H9 (cell line): ENCODE measurements around the gene WWC1. TPM values are rescaled to one million over a fixed set of nuclear protein-coding genes. Genes with fewer than 3 reads are reported as not detected.

ENCODE experiments used
- DNase-seq: peaks from one replicate; pipeline ENCODE4 v3.0.0-alpha.2; 2017
- H2AFZ ChIP-seq: one replicate; pipeline ENCODE4 v1.6.1; 2013; ENCODE audit warnings: mild to moderate bottlenecking, low read length, control low read depth, moderate library complexity
- H2AK5ac ChIP-seq: 2 replicates; pipeline ENCODE4 v1.6.1; 2013; ENCODE audit warnings: low read length, control low read depth, mixed read lengths; ENCODE audit not compliant: insufficient read length
- H2BK120ac ChIP-seq: one replicate; pipeline ENCODE4 v1.6.1; 2013; ENCODE audit warnings: low read depth, mild to moderate bottlenecking, low read length, control low read depth, inconsistent platforms; ENCODE audit not compliant: poor library complexity, severe bottlenecking
- H2BK12ac ChIP-seq: 2 replicates; pipeline ENCODE4 v1.6.1; 2013; ENCODE audit warnings: low read length, control low read depth, mixed read lengths, low read depth; ENCODE audit not compliant: insufficient read length
- H2BK15ac ChIP-seq: 2 replicates; pipeline ENCODE4 v1.6.1; 2013; ENCODE audit warnings: low read depth, low read length, control low read depth
- H2BK20ac ChIP-seq: one replicate; pipeline ENCODE4 v1.6.1; 2013; ENCODE audit warnings: low read depth, mild to moderate bottlenecking, low read length, control low read depth, inconsistent platforms; ENCODE audit not compliant: poor library complexity, severe bottlenecking
- H2BK5ac ChIP-seq: 2 replicates; pipeline ENCODE4 v1.6.1; 2013; ENCODE audit warnings: low read length, control low read depth, mixed read lengths; ENCODE audit not compliant: insufficient read length
- H3K14ac ChIP-seq: 2 replicates; pipeline ENCODE4 v1.6.1; 2013; ENCODE audit warnings: low read length, control low read depth; ENCODE audit not compliant: insufficient read depth
- H3K18ac ChIP-seq: 2 replicates; pipeline ENCODE4 v1.6.1; 2013; ENCODE audit warnings: low read depth, mild to moderate bottlenecking, mixed read lengths, low read length, control low read depth; ENCODE audit not compliant: insufficient read length
- H3K23ac ChIP-seq: 2 replicates; pipeline ENCODE4 v1.6.1; 2013; ENCODE audit warnings: low read length, control low read depth, mixed read lengths, low read depth; ENCODE audit not compliant: insufficient read length
- H3K23me2 ChIP-seq: 2 replicates; pipeline ENCODE4 v1.6.1; 2013; ENCODE audit warnings: low read depth, mild to moderate bottlenecking, mixed read lengths, low read length, control low read depth; ENCODE audit not compliant: insufficient read length, poor library complexity, severe bottlenecking
- H3K27ac ChIP-seq: 2 replicates; pipeline ENCODE4 v1.5.1; 2013; ENCODE audit warnings: low read length, control low read depth, mixed read lengths, low read depth; ENCODE audit not compliant: insufficient read length
- H3K27me3 ChIP-seq: 2 replicates; pipeline ENCODE4 v1.6.1; 2013; ENCODE audit warnings: low read length, control low read depth, inconsistent platforms; ENCODE audit not compliant: insufficient read depth
- H3K4ac ChIP-seq: 2 replicates; pipeline ENCODE4 v1.6.1; 2013; ENCODE audit warnings: low read depth, mild to moderate bottlenecking, control low read depth, inconsistent platforms, low read length, moderate library complexity
- H3K4me1 ChIP-seq: 2 replicates; pipeline ENCODE4 v1.6.1; 2013; ENCODE audit warnings: low read length, control low read depth, inconsistent platforms; ENCODE audit not compliant: insufficient read depth
- H3K4me2 ChIP-seq: 2 replicates; pipeline ENCODE4 v1.6.1; 2013; ENCODE audit warnings: low read length, control low read depth, mixed read lengths; ENCODE audit not compliant: insufficient read length, insufficient read depth
- H3K56ac ChIP-seq: 2 replicates; pipeline ENCODE4 v1.6.1; 2013; ENCODE audit warnings: low read depth, mild to moderate bottlenecking, mixed read lengths, low read length, control low read depth; ENCODE audit not compliant: insufficient read length
- H3K79me1 ChIP-seq: 2 replicates; pipeline ENCODE4 v1.6.1; 2013; ENCODE audit warnings: low read depth, mild to moderate bottlenecking, moderate library complexity, low read length, control low read depth, inconsistent platforms; ENCODE audit not compliant: insufficient read depth, poor library complexity, severe bottlenecking
- H3K79me2 ChIP-seq: 2 replicates; pipeline ENCODE4 v1.6.1; 2013; ENCODE audit warnings: low read length, control low read depth, inconsistent platforms; ENCODE audit not compliant: insufficient read depth
- H3K9ac ChIP-seq: 2 replicates; pipeline ENCODE4 v1.6.1; 2013; ENCODE audit warnings: low read length, control low read depth, mixed read lengths; ENCODE audit not compliant: insufficient read length; ENCODE audit errors: extremely low read depth
- H3K9me3 ChIP-seq: one replicate; pipeline ENCODE4 v1.6.1; 2013; ENCODE audit warnings: low read depth, low read length, inconsistent platforms; ENCODE audit not compliant: control insufficient read depth
- H3T11ph ChIP-seq: one replicate; pipeline ENCODE4 v1.6.1; 2013; ENCODE audit warnings: mild to moderate bottlenecking, low read length, control low read depth, inconsistent platforms
- H4K20me1 ChIP-seq: one replicate; pipeline ENCODE4 v1.6.1; 2013; ENCODE audit not compliant: control insufficient read depth, insufficient read length, insufficient read depth
- H4K5ac ChIP-seq: 2 replicates; pipeline ENCODE4 v1.6.1; 2013; ENCODE audit warnings: low read depth, mild to moderate bottlenecking, mixed read lengths, low read length, control low read depth; ENCODE audit not compliant: insufficient read length
- H4K8ac ChIP-seq: replicated peaks from 2 replicates; pipeline ENCODE4 v1.6.1; 2013; ENCODE audit warnings: low read length, control low read depth, mixed read lengths, low read depth; ENCODE audit not compliant: insufficient read length
- H4K91ac ChIP-seq: 2 replicates; pipeline ENCODE4 v1.6.1; 2013; ENCODE audit warnings: low read depth, mild to moderate bottlenecking, moderate library complexity, mixed read lengths, low read length, control low read depth; ENCODE audit not compliant: insufficient read length
- H3K27ac Mint-ChIP-seq, 3 experiments: 2 replicates in 2 of 3; 3 replicates in 1 of 3; pipeline ENCODE4 v1.8.0; 2020 to 2021; ENCODE audit warnings: mixed read lengths in 3 of 3, mild to moderate bottlenecking in 1 of 3, moderate library complexity in 1 of 3
- H3K27me3 Mint-ChIP-seq: 2 replicates; pipeline ENCODE4 v1.8.0; 2021; ENCODE audit warnings: low read depth, mild to moderate bottlenecking, moderate library complexity, mixed read lengths
- H3K36me3 Mint-ChIP-seq, 3 experiments: 2 replicates in 2 of 3; 3 replicates in 1 of 3; pipeline ENCODE4 v1.8.0; 2020 to 2021; ENCODE audit warnings: low read depth in 3 of 3, mixed read lengths in 3 of 3; ENCODE audit not compliant: insufficient read depth in 1 of 3
- H3K4me1 Mint-ChIP-seq, 2 experiments: 2 replicates each; pipeline ENCODE4 v1.8.0; 2020; ENCODE audit warnings: mixed read lengths in 2 of 2
- H3K4me3 Mint-ChIP-seq, 2 experiments: 2 replicates in 1 of 2; 3 replicates in 1 of 2; pipeline ENCODE4 v1.8.0; 2020 to 2021; ENCODE audit warnings: mild to moderate bottlenecking in 2 of 2, mixed read lengths in 2 of 2, moderate library complexity in 1 of 2
- H3K9me3 Mint-ChIP-seq, 2 experiments: 2 replicates in 1 of 2; 3 replicates in 1 of 2; pipeline ENCODE4 v1.8.0; 2020; ENCODE audit warnings: mild to moderate bottlenecking in 2 of 2, mixed read lengths in 2 of 2, moderate library complexity in 1 of 2
- CTCF ChIP-seq: fragments of 200-600 bp; sonication (generic); conservative IDR thresholded peaks from 3 replicates; pipeline ENCODE4 v1.8.0; 2021; ENCODE audit warnings: antibody characterized with exemption, mild to moderate bottlenecking
- WGBS: extraction: QIAGEN DNeasy Blood & Tissue Kit; methylation state at CpG from one replicate; pipeline ENCODE4 v1.1.7; 2013; ENCODE audit warnings: missing lambda C conversion rate, low lambda C conversion rate, mixed read lengths; ENCODE audit not compliant: insufficient read length; ENCODE audit errors: extremely low coverage; 5-methylcytosine and 5-hydroxymethylcytosine counted together
- total RNA-seq: library from RNA; stranded (reverse); gene quantifications from 2 replicates; pipeline ENCODE4 v1.2.1, GENCODE V29; 2021

The WWC1 gene
- total RNA-seq, 1 experiment from 2014 or later, result 28.2 TPM

GRCh38 chr5:168314735-168315411 is 23.4 kb downstream of the WWC1 start:
- no peak overlapping the region for H3K4me2 ChIP-seq
- no peak overlapping the region for H3K4me3 Mint-ChIP-seq
- H3T11ph ChIP-seq, result no peak overlapping the region
- no peak overlapping the region for H2BK20ac ChIP-seq
- no peaks in the 10 kb centered on the region for H4K20me1 ChIP-seq
- H3K14ac ChIP-seq, result no peak overlapping the region
- H3K4me1 ChIP-seq, result no peaks in the 10 kb centered on the region
- no peak overlapping the region for H2BK120ac ChIP-seq
- no peaks in the 10 kb centered on the region; a peak in 1 of 7 replicates for H3K36me3 Mint-ChIP-seq
- H2BK15ac ChIP-seq, result no peak overlapping the region
- H3K23me2 ChIP-seq, result no peaks in the 10 kb centered on the region
- peak; percentile 48 for DNase-seq
- H3K4ac ChIP-seq, result no peak overlapping the region
- no peak overlapping the region for H4K8ac ChIP-seq
- no peak overlapping the region for H3K56ac ChIP-seq
- peaks cover 33 to 46% of the 10 kb centered on the region in 2 experiments for H3K4me1 Mint-ChIP-seq
- H3K9me3 Mint-ChIP-seq, result no peaks in the 10 kb centered on the region; a peak in 1 of 5 replicates
- H3K9me3 ChIP-seq, result no peaks in the 10 kb centered on the region
- H4K91ac ChIP-seq, result no peak overlapping the region
- H3K18ac ChIP-seq, result no peak overlapping the region
- no peak overlapping the region for H2AFZ ChIP-seq
- no peak overlapping the region for H2AK5ac ChIP-seq
- H3K27me3 ChIP-seq, result peaks cover under 1% of the 10 kb centered on the region; the same call in 1 of the 2 replicates
- peaks cover 3% of the 10 kb centered on the region; the same call in 1 of the 2 replicates for H3K27me3 Mint-ChIP-seq
- no peak overlapping the region for H2BK12ac ChIP-seq
- no peak overlapping the region for H2BK5ac ChIP-seq
- no peaks in the 10 kb centered on the region for H3K79me1 ChIP-seq
- no CpG with 5 or more reads among the region's 12 CpGs for WGBS
- H4K5ac ChIP-seq, result no peak overlapping the region
- H3K9ac ChIP-seq, result no peak overlapping the region
- 0 out of 2 replicates have a peak, but pooled peaks cover 2% of the 10 kb centered on the region for H3K79me2 ChIP-seq
- no peak for TF ChIP-seq CTCF
- peak overlapping the region in 1 of 3 experiments; percentile 74; a peak in 1 of 7 replicates for H3K27ac Mint-ChIP-seq
- H3K23ac ChIP-seq, result no peak overlapping the region
- H3K27ac ChIP-seq, result no peak overlapping the region
